NT2/D1 (cell line): ENCODE measurements around the gene APOM.

Source experiments
- YY1 ChIP-seq: IDR thresholded peaks from 2 replicates; pipeline ENCODE4 v1.6.1; 2011; ENCODE audit not compliant: insufficient read length, insufficient read depth
- ZNF274 ChIP-seq: IDR thresholded peaks from 2 replicates; pipeline ENCODE4 v1.6.1; 2011; ENCODE audit warnings: mild to moderate bottlenecking, low read depth, low read length

- TF ChIP-seq ZNF274 (no peak), YY1 (no peak)
Measured at GRCh38 chr6:31631681-31632278, 23.9 kb upstream of the APOM start.
